ENCODE measurements around the gene NAA50. TPM values are rescaled to one million over a fixed set of nuclear protein-coding genes. Genes with fewer than 3 reads are reported as not detected.

NAA50 gene
- total RNA-seq, 1 experiment from 2014 or later = 165 TPM

- H3K27ac ChIP-seq = no peak overlapping the region
- no peaks in the 10 kb centered on the region for H3K27me3 ChIP-seq (replicated peaks)
- H3K9me3 ChIP-seq (replicated peaks) = no peaks in the 10 kb centered on the region
- H3K4me1 ChIP-seq (replicated peaks) = no peaks in the 10 kb centered on the region
- no peak for DNase-seq (ENCODE audit: low read depth in 1 of 2, low spot score in 2 of 2)
- no peak overlapping the region for H3K4me3 ChIP-seq
- peaks cover 15% of the 10 kb centered on the region for H3K36me3 ChIP-seq
These were observed 17.4 kb downstream of the NAA50 start for GRCh38 chr3:113728661-113729060.

GRCh38 chr3:113721636-113722035 lies 24.4 kb downstream of the NAA50 start:
- DNase-seq (ENCODE audit: low read depth in 1 of 2, low spot score in 2 of 2) = no peak
- Histone ChIP-seq H3K27me3 (replicated peaks) (no peaks in the 10 kb centered on the region), H3K36me3 (peaks cover 42% of the 10 kb centered on the region)

GRCh38 chr3:113719758-113720157 lies 26.3 kb downstream of the NAA50 start:
- no peaks in the 10 kb centered on the region for H3K9me3 ChIP-seq (replicated peaks)
- H3K27ac ChIP-seq = no peak overlapping the region
- H3K4me3 ChIP-seq = no peak overlapping the region
- no peak for DNase-seq (ENCODE audit: low read depth in 1 of 2, low spot score in 2 of 2)
- peaks cover 42% of the 10 kb centered on the region for H3K36me3 ChIP-seq
- no peaks in the 10 kb centered on the region for H3K27me3 ChIP-seq (replicated peaks)
- no peaks in the 10 kb centered on the region for H3K4me1 ChIP-seq (replicated peaks)

More at GRCh38 chr3:113721636-113722035, 24.4 kb downstream of the NAA50 start:
- no peak overlapping the region for H3K4me3 ChIP-seq
- H3K4me1 ChIP-seq (replicated peaks) = no peaks in the 10 kb centered on the region
- H3K9me3 ChIP-seq (replicated peaks) = no peaks in the 10 kb centered on the region
- no peak overlapping the region for H3K27ac ChIP-seq

GRCh38 chr3:113719294-113719693 lies 26.8 kb downstream of the NAA50 start:
- DNase-seq (ENCODE audit: low read depth in 1 of 2, low spot score in 2 of 2) = no peak
- Histone ChIP-seq H3K36me3 (peaks cover 42% of the 10 kb centered on the region), H3K4me3 (no peak overlapping the region), H3K9me3 (replicated peaks) (no peaks in the 10 kb centered on the region), H3K27ac (no peak overlapping the region), H3K4me1 (replicated peaks) (no peaks in the 10 kb centered on the region), H3K27me3 (replicated peaks) (no peaks in the 10 kb centered on the region)

GRCh38 chr3:113717818-113718217 lies 28.2 kb downstream of the NAA50 start:
- Histone ChIP-seq H3K4me1 (replicated peaks) (no peaks in the 10 kb centered on the region), H3K9me3 (replicated peaks) (no peaks in the 10 kb centered on the region), H3K27me3 (replicated peaks) (no peaks in the 10 kb centered on the region), H3K27ac (no peak overlapping the region), H3K4me3 (no peak overlapping the region), H3K36me3 (peaks cover 31% of the 10 kb centered on the region)
- no peak for DNase-seq (ENCODE audit: low read depth in 1 of 2, low spot score in 2 of 2)

- H3K4me1 ChIP-seq (replicated peaks) = no peaks in the 10 kb centered on the region
- no peak for DNase-seq (ENCODE audit: low read depth in 1 of 2, low spot score in 2 of 2)
- peaks cover 28% of the 10 kb centered on the region for H3K36me3 ChIP-seq
- H3K4me3 ChIP-seq = no peak overlapping the region
- H3K9me3 ChIP-seq (replicated peaks) = no peaks in the 10 kb centered on the region
- H3K27ac ChIP-seq = no peak overlapping the region
- H3K27me3 ChIP-seq (replicated peaks) = no peaks in the 10 kb centered on the region
These were observed 28.7 kb downstream of the NAA50 start for GRCh38 chr3:113717308-113717707.

- H3K4me3 ChIP-seq = no peak overlapping the region
- no peaks in the 10 kb centered on the region for H3K9me3 ChIP-seq (replicated peaks)
- H3K36me3 ChIP-seq = peaks cover 6% of the 10 kb centered on the region; the same call in 1 of the 2 replicates
- DNase-seq (ENCODE audit: low read depth in 1 of 2, low spot score in 2 of 2) = no peak
- H3K4me1 ChIP-seq (replicated peaks) = no peaks in the 10 kb centered on the region
- no peaks in the 10 kb centered on the region for H3K27me3 ChIP-seq (replicated peaks)
- H3K27ac ChIP-seq = no peak overlapping the region
These were observed 31.3 kb downstream of the NAA50 start for GRCh38 chr3:113714702-113715101.

- no peak overlapping the region for H3K4me3 ChIP-seq
- no peaks in the 10 kb centered on the region for H3K9me3 ChIP-seq (replicated peaks)
- no peaks in the 10 kb centered on the region for H3K36me3 ChIP-seq
- H3K27ac ChIP-seq = no peak overlapping the region
- no peak for DNase-seq (ENCODE audit: low read depth in 1 of 2, low spot score in 2 of 2)
- no peaks in the 10 kb centered on the region for H3K4me1 ChIP-seq (replicated peaks)
- no peaks in the 10 kb centered on the region for H3K27me3 ChIP-seq (replicated peaks)
These were observed 33.9 kb downstream of the NAA50 start for GRCh38 chr3:113712129-113712528.

GRCh38 chr3:113707835-113708234 lies 38.2 kb downstream of the NAA50 start:
- H3K4me1 ChIP-seq (replicated peaks) = no peaks in the 10 kb centered on the region

GRCh38 chr3:113698956-113699355 lies 47.1 kb downstream of the NAA50 start:
- Histone ChIP-seq H3K27ac (no peak overlapping the region), H3K27me3 (replicated peaks) (no peaks in the 10 kb centered on the region), H3K4me1 (replicated peaks) (peaks cover 8% of the 10 kb centered on the region; the same call in 1 of the 2 replicates), H3K9me3 (replicated peaks) (no peaks in the 10 kb centered on the region), H3K36me3 (no peaks in the 10 kb centered on the region), H3K4me3 (no peak overlapping the region)
- DNase-seq (ENCODE audit: low read depth in 1 of 2, low spot score in 2 of 2) = no peak

More at GRCh38 chr3:113707835-113708234, 38.2 kb downstream of the NAA50 start:
- H3K27ac ChIP-seq = no peak overlapping the region
- no peak overlapping the region for H3K4me3 ChIP-seq
- H3K9me3 ChIP-seq (replicated peaks) = no peaks in the 10 kb centered on the region
- DNase-seq (ENCODE audit: low read depth in 1 of 2, low spot score in 2 of 2) = no peak
- no peaks in the 10 kb centered on the region for H3K36me3 ChIP-seq
- no peaks in the 10 kb centered on the region for H3K27me3 ChIP-seq (replicated peaks)

GRCh38 chr3:113698213-113698742 lies 47.8 kb downstream of the NAA50 start:
- Histone ChIP-seq H3K4me1 (replicated peaks) (peaks cover 8% of the 10 kb centered on the region; the same call in 1 of the 2 replicates), H3K4me3 (no peak overlapping the region), H3K9me3 (replicated peaks) (no peaks in the 10 kb centered on the region), H3K36me3 (no peaks in the 10 kb centered on the region), H3K27ac (no peak overlapping the region), H3K27me3 (replicated peaks) (no peaks in the 10 kb centered on the region)
- no peak for DNase-seq (ENCODE audit: low read depth in 1 of 2, low spot score in 2 of 2)

GRCh38 chr3:113697500-113698090 lies 48.5 kb downstream of the NAA50 start:
- DNase-seq (ENCODE audit: low read depth in 1 of 2, low spot score in 2 of 2) = peak in 1 of 2 experiments; percentile 21
- Histone ChIP-seq H3K27ac (no peak overlapping the region), H3K9me3 (replicated peaks) (no peaks in the 10 kb centered on the region), H3K4me3 (peak overlapping the region; percentile 46), H3K4me1 (replicated peaks) (peaks cover 8% of the 10 kb centered on the region; the same call in 1 of the 2 replicates), H3K36me3 (no peaks in the 10 kb centered on the region), H3K27me3 (replicated peaks) (no peaks in the 10 kb centered on the region)

- DNase-seq (ENCODE audit: low read depth in 1 of 2, low spot score in 2 of 2) = peak; percentile 98
- Histone ChIP-seq H3K36me3 (no peaks in the 10 kb centered on the region), H3K9me3 (replicated peaks) (no peaks in the 10 kb centered on the region), H3K4me3 (peak overlapping the region; percentile 81), H3K27me3 (replicated peaks) (no peaks in the 10 kb centered on the region), H3K27ac (no peak overlapping the region; the same call in 1 of the 2 replicates), H3K4me1 (replicated peaks) (peaks cover 8% of the 10 kb centered on the region; the same call in 1 of the 2 replicates)
These were observed 49.2 kb downstream of the NAA50 start for GRCh38 chr3:113696658-113697499.

Data from SJSA1 (cell line).